Effector memory CD4-positive, alpha-beta T cell (primary cell): ENCODE results near the gene UTP4.

Experiments
- DNase-seq, 3 donors: peaks; one replicate each; pipeline ENCODE4 v3.0.0-alpha.2; 2020
- H3K27ac ChIP-seq: 2 replicates; pipeline ENCODE4 v1.7.0; 2013; ENCODE audit warnings: mild to moderate bottlenecking, low read length, moderate library complexity; ENCODE audit not compliant: insufficient read depth, poor library complexity, severe bottlenecking
- H3K27me3 ChIP-seq: replicated peaks from 2 replicates; pipeline ENCODE4 v1.7.0; 2013; ENCODE audit warnings: mild to moderate bottlenecking, low read length; ENCODE audit not compliant: insufficient read depth, control insufficient read depth, poor library complexity, severe bottlenecking
- H3K36me3 ChIP-seq: 2 replicates; pipeline ENCODE4 v1.7.0; 2013; ENCODE audit warnings: mild to moderate bottlenecking, low read length, moderate library complexity; ENCODE audit not compliant: control insufficient read depth, insufficient read depth
- H3K4me1 ChIP-seq: 2 replicates; pipeline ENCODE4 v1.7.0; 2013; ENCODE audit warnings: low read length, mild to moderate bottlenecking; ENCODE audit not compliant: control insufficient read depth, insufficient read depth, poor library complexity, severe bottlenecking
- H3K4me3 ChIP-seq: 2 replicates; pipeline ENCODE4 v1.7.0; 2013; ENCODE audit warnings: low read length, low read depth, mild to moderate bottlenecking; ENCODE audit not compliant: insufficient read depth, poor library complexity, severe bottlenecking
- H3K9me3 ChIP-seq: 2 replicates; pipeline ENCODE4 v1.7.0; 2013; ENCODE audit warnings: mild to moderate bottlenecking, low read length, moderate library complexity; ENCODE audit not compliant: control insufficient read depth

Gene UTP4

DNA sequence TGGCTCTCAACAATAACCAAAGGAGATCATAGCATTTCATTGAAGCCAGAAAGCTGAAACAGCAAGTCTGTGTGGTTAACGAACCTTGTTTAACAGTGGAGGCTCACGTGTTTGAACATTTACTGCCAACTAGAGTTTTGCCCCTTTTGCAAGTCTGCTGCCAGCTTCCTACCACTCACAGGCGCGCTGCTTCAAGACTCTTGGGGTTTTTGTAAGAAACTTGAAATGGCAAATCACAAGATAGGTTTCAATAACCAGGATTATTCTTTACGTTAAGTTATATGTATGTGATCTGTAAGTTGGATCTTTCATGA lies 55.7 kb downstream of the UTP4 start:
- peak overlapping the region; percentile 52 for H3K27ac ChIP-seq
- peak overlapping the region; percentile 80 for H3K4me3 ChIP-seq
- DNase-seq: no peak
- H3K27me3 ChIP-seq: no peaks in the 10 kb centered on the region
- H3K36me3 ChIP-seq: no peaks in the 10 kb centered on the region
- no peaks in the 10 kb centered on the region for H3K9me3 ChIP-seq
- H3K4me1 ChIP-seq: peaks cover 24% of the 10 kb centered on the region

DNA sequence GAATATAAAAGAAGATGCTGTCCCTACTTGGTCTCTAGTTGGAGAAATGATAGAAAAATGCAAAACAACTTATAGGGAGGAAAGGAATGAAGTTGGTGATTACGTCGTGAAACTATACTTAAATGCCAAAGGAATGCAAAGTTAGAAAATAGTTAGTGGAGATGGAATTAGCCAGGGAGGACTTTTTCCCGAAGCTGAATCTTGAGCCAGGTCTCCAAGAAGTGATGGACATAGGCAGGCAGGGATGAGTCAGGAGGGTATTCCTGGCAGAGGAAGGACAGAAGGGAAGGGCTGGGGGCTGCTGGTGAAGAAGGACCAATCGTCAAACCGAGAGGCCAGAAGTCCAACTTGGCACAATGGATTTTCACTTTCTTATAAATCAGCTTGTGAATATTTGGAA lies 56.3 kb downstream of the UTP4 start:
- Histone ChIP-seq H3K4me1 (peaks cover 24% of the 10 kb centered on the region), H3K27me3 (no peaks in the 10 kb centered on the region), H3K4me3 (no peak overlapping the region), H3K27ac (no peak overlapping the region), H3K36me3 (no peaks in the 10 kb centered on the region), H3K9me3 (no peaks in the 10 kb centered on the region)
- no peak for DNase-seq

DNA sequence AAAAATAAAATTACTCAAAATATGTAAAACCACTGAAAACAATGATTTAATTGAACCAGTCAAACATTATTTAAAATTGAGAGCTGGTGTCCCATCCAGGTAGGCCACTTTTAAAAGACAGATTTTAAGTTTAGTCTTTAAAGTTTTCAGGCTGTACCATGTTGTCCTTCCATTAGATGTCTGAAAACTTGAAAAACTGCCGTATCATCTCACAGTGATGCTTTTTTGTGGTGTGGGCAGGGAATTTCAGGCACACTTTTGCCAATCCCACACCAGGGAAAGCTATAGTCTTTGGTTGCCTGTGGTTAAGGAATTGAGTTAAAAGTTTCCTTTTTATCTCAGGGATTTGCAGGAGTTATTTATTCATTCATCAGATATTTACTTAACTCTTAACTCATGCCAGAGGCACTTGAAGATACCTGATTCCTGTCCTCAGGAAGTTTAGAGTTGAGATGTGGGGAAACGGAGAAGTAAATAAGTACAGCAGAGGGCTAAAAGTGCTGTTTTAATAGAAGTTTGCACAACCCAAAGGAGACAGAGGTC lies 57.7 kb downstream of the UTP4 start:
- Histone ChIP-seq H3K36me3 (no peaks in the 10 kb centered on the region), H3K27me3 (no peaks in the 10 kb centered on the region), H3K27ac (no peak overlapping the region), H3K4me3 (no peak overlapping the region), H3K9me3 (no peaks in the 10 kb centered on the region), H3K4me1 (peaks cover 24% of the 10 kb centered on the region)
- DNase-seq: no peak

DNA sequence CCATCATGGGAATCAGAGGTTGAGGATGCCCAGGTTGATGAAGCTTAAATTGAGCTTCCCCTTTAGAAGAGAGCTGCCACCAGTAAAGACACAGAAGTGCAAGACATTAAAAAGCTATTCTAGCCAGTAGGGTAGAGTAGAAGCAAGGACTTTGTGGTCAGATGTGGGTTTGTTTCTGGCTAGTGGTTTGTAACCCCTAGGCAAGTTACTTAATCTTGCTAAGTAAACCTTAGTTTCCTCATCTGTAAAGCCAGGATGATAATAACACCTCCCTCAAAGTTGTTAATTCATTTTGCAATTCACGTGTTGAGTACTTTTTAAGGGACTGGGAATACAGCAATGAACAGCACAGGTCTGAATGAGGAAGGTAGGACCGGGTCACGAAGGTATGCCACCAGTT lies 58.1 kb downstream of the UTP4 start:
- H3K27ac ChIP-seq: no peak overlapping the region
- H3K9me3 ChIP-seq: no peaks in the 10 kb centered on the region
- no peaks in the 10 kb centered on the region for H3K36me3 ChIP-seq
- H3K4me1 ChIP-seq: peaks cover 24% of the 10 kb centered on the region
- DNase-seq: no peak
- no peak overlapping the region for H3K4me3 ChIP-seq
- H3K27me3 ChIP-seq: no peaks in the 10 kb centered on the region

DNA sequence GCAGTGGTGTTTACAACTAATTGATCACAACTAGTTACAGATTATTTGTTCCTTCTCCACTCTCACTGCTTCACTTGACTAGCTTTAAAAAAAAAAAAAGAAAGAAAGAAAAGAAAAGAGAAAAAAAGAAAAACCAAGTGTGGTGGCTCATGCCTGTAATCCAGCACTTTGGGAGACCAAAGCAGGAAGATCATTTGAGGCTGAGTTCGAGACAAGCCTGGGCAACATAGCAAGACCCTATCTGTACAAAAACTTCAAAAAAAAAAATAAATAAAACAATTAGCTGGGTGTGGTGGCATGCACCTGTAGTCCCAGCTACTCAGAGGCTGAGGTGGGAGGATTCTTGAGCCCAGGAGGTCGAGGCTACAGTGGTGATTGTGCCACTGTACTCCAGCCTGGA lies 58.7 kb downstream of the UTP4 start:
- H3K36me3 ChIP-seq: no peaks in the 10 kb centered on the region
- peaks cover 21% of the 10 kb centered on the region for H3K4me1 ChIP-seq
- no peak for DNase-seq
- H3K9me3 ChIP-seq: no peaks in the 10 kb centered on the region
- no peak overlapping the region for H3K27ac ChIP-seq
- no peaks in the 10 kb centered on the region for H3K27me3 ChIP-seq
- no peak overlapping the region for H3K4me3 ChIP-seq

DNA sequence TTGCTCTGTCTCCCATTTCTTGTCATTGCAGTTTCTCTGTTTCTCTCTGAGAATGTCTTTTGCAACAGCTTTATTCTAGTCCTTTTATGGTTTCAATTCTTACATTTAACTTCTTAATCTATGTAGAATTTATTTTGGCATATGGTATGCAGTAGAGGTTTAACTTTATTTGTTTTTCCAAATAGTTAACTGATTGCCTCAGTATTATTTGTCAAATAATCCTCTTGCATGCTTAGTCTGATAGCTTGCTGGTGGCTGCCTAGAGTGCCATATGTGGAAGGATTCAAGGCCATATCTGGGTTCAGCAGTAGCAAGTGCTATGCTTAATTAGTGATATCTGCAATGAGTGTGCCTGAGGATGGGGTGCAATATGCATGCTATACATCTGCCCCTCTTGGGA lies 61.4 kb downstream of the UTP4 start:
- H3K4me3 ChIP-seq: no peak overlapping the region
- H3K27ac ChIP-seq: no peak overlapping the region
- H3K36me3 ChIP-seq: no peaks in the 10 kb centered on the region
- no peak for DNase-seq
- H3K27me3 ChIP-seq: no peaks in the 10 kb centered on the region
- H3K9me3 ChIP-seq: no peaks in the 10 kb centered on the region
- peaks cover 10% of the 10 kb centered on the region for H3K4me1 ChIP-seq

DNA sequence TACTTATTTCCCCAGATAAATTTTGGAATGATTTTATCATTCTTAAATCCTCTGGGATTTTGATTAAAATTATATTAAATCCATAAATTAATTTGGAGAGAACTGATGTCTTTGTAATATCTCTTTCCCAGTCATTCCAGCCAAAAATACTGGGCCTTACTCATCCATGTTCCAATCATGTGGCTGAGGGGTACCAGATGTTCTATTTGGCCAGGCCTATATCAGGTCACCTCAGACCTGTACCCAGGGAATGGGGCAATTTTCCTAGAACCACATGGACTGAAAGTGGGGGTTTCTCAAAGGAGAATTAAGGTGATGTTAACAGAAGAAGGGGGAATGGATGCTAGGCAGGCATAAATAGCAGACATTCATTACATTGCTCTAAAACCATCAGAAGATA lies 62.0 kb downstream of the UTP4 start:
- Histone ChIP-seq H3K27ac (no peak overlapping the region), H3K27me3 (no peaks in the 10 kb centered on the region)
- DNase-seq: no peak

DNA sequence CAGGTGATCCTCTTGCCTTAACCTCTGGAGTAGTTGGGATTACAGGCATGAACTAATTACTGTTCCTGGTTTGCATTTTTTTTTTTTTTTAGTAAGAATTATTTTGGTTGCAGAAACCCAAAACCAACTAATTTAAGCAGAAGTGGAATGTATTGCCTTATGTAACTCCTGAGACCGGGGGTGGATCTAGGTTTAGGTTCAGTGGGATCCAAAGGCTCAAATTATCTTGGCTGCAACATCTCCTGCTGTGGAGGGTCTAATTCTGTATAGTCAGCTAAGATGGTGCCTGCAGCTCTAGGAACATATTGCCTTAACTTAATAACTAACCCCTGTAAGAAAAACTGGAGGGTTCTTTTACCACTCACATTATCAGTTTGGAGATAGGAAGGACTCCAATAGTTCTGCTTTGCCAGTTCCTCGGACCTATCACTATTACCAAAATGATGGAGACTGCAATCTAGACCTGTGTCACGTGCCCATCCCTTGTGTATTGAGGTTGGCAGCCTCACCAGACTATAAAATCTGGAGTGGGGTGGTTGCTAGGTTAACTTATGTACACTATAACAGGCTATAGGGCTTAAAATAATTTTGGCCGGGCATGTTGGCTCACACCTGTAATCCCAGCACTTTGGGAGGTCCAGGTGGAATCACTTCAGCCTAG lies 63.0 kb downstream of the UTP4 start:
- Histone ChIP-seq H3K4me1 (peaks cover 3% of the 10 kb centered on the region), H3K4me3 (no peak overlapping the region), H3K9me3 (no peaks in the 10 kb centered on the region), H3K27ac (no peak overlapping the region), H3K27me3 (no peaks in the 10 kb centered on the region), H3K36me3 (no peaks in the 10 kb centered on the region)
- DNase-seq: no peak

More for the DNA sequence above, 62.0 kb downstream of the UTP4 start:
- H3K4me3 ChIP-seq: no peak overlapping the region
- no peaks in the 10 kb centered on the region for H3K36me3 ChIP-seq
- H3K4me1 ChIP-seq: peaks cover 10% of the 10 kb centered on the region
- H3K9me3 ChIP-seq: no peaks in the 10 kb centered on the region

DNA sequence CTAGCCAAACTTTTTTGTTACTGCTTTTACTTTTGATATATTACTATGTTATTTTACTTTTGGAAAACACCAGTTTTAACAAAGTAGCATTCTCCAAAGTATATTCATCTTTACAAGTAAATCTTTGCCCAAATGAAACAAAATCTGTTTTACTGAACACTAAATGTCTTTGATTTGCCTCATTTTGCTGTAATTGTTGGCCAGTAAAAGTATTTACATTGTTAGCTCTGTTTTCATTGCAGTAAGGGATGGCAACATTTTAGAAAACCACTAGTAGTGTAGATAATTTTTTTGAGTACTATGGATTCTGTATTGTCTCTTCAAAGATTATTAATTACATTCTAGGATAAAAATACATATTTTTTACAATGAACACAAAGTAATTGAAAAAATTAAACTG lies 65.1 kb downstream of the UTP4 start:
- no peak overlapping the region for H3K27ac ChIP-seq
- no peak overlapping the region for H3K4me3 ChIP-seq
- no peak for DNase-seq
- H3K4me1 ChIP-seq: no peaks in the 10 kb centered on the region
- H3K9me3 ChIP-seq: no peaks in the 10 kb centered on the region
- H3K36me3 ChIP-seq: no peaks in the 10 kb centered on the region
- no peaks in the 10 kb centered on the region for H3K27me3 ChIP-seq

DNA sequence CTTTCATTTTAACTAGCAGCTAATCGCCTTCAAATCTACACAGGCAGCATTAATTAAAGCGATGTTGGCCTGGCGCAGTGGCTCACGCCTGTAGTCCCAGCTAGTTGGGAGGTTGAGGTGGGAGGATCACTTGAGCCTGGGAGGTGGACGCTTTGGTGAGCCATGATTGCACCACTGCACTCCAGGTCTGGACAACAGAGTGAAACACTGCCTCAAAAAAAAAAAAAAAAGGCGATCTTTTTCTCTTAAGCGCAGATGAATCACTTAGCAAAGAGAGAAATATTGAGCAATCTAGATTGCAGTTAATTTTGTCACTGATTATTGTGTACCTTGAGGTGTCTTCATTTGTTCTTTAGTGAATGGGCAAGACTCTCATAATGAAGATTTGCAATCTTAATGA lies 66.9 kb downstream of the UTP4 start:
- H3K27ac ChIP-seq: no peak overlapping the region
- no peak for DNase-seq
- no peaks in the 10 kb centered on the region for H3K27me3 ChIP-seq
- no peaks in the 10 kb centered on the region for H3K36me3 ChIP-seq
- no peaks in the 10 kb centered on the region for H3K4me1 ChIP-seq
- H3K9me3 ChIP-seq: no peaks in the 10 kb centered on the region
- no peak overlapping the region for H3K4me3 ChIP-seq
